Fibroblast of lung (primary cell): Measurements from ENCODE around the gene COASY.

Source experiments
- CTCF ChIP-seq, 2 donors: IDR thresholded peaks in 1 of 2; conservative IDR thresholded peaks in 1 of 2; 1 replicate in 1 of 2; 2 replicates in 1 of 2; pipeline ENCODE4 v1.5.1; 2011 to 2012; ENCODE audit warnings: low read length in 2 of 2, control low read depth in 1 of 2, inconsistent platforms in 1 of 2, low read depth in 1 of 2, mild to moderate bottlenecking in 1 of 2
- EZH2 ChIP-seq: IDR thresholded peaks from 2 replicates; pipeline ENCODE4 v1.5.1; 2012; ENCODE audit warnings: low read length, control low read depth, mild to moderate bottlenecking; ENCODE audit errors: missing control alignments

- TF ChIP-seq CTCF (conservative IDR thresholded peaks at IDR 0.05 in 1 of 2, IDR thresholded peaks at IDR 0.05 in 1 of 2; ENCODE audit: low read depth in 1 of 2, low read length in 2 of 2) (no peak), EZH2 (no peak)
Measured at GRCh38 chr17:42563143-42563509, 1.2 kb downstream of the COASY start.
